ENCODE results near the gene PCNA.
A peak's percentile ranks its signal among the peaks of the same experiment; 100 is the strongest.

DNA sequence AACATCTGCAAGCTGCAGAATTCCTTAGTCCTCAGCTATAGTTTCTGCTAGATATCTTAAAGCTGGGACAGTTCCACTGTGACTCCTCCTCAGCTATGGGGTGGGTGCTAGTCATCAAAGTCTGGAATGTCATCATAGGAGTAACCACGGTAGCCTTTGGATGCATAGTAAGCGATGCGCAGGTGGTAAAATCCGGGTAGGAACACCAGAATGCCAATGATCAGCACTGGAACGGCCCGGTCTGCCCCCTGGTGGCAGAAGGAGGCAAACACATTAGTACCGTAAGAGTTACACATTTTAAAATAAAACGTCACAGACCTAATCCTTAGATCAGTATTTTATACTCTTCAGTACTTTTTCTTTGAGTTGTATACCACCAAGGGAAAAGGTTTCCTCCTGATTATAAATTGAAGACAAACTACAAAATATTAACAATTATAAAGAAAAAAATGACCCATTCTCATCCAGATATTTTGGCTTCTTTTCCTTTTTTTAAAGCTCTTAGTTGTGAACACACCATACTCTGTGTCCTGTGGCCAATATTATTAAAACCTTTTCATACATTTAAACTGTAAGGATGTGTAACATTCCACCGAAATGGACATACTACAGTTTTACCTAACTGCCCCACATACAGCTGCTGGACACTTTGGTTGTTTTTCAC lies 18.9 kb downstream of the PCNA start:
- TF ChIP-seq CTCF (IDR thresholded peaks at IDR 0.05) (peak; percentile 79 to 88 (median 84)), POLR2A (IDR thresholded peaks at IDR 0.05) (no peak)

All from uterus (tissue), 2 donors.